Posterior vena cava (tissue), 2 donors: ENCODE measurements around the gene ZNF654. TPM values are rescaled to one million over a fixed set of nuclear protein-coding genes. Genes with fewer than 3 reads are reported as not detected.

Experiments used
- DNase-seq: peaks from one replicate; pipeline ENCODE4 v3.0.0-alpha.2; 2020; ENCODE audit warnings: low spot score
- intact Hi-C, 2 donors: fragments of 100-400 bp; cut with DNase I; formaldehyde crosslinking; loops; one replicate each; pipeline versions ENCODE4 v1.14.1 to v1.14.2; 2022 to 2023
- total RNA-seq, 2 donors: library from RNA; stranded (reverse); fragmentation: NEBNext Ultra II Directional; extraction: Animal tissue kit (Norgen Biotek cat#: 25700); gene quantifications; one replicate each; pipeline ENCODE4 v1.2.1, GENCODE V29; 2021
- donor health status: DM: yes; HTN: yes; CAD: no.
- donor health status: DM: yes; HTN: yes; CAD: no.

The ZNF654 gene
- total RNA-seq, 2 donors from 2014 or later = 20.1 to 20.2 TPM

DNA sequence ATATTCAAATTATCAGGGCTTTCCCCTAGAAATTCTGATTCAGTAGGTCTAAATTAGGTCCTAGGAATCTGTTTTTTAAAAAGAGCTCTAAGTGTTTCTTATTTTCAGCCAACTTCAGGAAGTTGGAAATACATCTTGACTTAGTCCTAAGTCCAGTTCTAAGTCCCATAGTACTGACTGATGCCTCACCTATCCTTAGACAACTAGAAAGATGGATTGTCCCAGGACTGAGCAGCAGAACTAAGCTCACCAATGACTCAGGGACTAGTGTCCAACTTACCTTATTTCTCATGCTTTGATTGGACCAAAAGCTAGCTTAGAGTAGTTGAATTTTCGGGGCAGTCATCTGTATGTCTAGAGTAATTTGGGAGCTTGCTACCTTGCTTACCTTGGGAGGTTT, 64.5 kb downstream of the ZNF654 start:
- DNase-seq = no peak
- intact Hi-C loops = no loop called here

DNA sequence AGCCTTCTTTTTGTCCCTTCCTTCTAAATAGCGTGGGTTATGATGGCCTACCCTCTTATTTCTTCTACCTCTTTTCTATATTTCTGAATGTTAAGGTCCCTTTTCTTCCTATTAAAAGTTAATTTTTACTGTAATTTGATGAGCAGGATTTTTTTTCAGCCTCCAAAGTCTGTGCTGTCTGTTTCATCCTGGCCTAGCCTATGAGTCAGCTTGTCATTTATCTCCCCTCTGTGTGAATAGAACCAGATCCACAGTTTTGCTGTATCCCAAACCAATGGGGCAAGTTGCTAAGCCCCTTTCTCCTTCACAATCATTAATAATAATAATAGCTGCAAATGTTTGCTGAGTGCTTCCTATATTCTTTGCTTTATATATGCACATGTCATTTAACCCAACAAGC, 72.6 kb downstream of the ZNF654 start:
- DNase-seq = no peak
- intact Hi-C loops = no loop called here

DNA sequence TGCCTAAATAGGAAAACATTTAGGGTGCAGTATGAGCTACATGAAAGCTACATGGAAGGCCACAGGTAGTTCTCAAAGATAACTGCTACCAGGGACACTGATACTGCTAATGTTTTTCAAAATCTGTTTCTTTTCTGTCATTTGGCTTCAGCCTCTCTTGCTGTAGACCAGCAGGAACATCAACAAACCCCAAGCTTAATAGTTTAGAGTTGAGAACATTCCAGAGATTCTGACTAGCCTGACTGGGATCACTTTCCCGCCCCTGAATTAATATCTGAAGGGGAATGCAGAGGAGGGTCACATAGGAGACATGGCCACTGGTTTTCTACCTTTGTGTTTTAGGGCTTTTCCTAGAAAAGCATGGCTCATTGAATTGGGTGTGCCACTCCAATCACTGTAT, 73.8 kb downstream of the ZNF654 start:
- intact Hi-C loops = no loop called here
- no peak for DNase-seq

DNA sequence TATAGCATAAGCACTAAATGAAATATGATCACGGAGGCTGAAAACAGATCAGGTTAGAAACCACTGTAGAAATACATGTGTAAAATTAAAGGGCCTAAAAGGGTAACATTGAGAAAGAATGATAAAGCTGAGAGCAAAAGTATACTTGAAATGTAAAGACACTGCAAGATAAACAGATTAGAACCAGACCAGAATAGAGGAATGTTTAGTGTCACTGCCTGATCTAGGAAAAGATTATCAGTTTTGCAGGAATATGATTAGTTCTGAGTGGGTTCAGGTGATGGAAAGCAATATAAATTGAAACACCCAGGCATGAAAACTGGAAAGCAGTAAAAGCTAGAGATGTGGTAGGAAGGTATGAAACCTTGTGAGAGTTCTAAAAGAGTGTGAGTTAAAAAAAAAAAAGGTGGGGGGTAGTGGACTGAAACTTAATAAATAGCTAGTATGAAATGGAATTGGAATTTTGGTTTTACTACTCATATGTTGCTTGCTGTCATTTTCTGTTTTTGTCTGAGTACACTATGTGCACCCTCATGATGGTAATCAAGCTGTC, 74.7 kb downstream of the ZNF654 start:
- DNase-seq = no peak
- intact Hi-C loops = no loop called here

DNA sequence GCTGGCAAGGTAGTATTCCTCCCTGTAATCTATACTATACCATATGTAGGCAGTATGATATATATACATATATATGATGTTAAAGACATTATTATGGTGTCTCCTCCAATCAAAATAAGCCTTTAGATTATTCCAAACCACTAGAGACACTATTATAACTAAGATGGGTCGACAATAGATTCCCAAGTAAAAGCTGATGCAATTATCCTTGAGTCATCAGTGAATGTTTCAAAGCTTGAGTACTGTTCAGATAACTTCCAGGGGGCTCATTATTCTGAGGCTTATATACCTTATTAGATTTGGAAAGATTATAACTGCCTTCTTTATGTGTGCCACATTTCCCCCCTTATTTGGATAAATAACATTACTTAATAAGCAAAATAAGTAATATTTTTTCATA, 78.8 kb downstream of the ZNF654 start:
- no peak for DNase-seq
- intact Hi-C loops = no loop called here

DNA sequence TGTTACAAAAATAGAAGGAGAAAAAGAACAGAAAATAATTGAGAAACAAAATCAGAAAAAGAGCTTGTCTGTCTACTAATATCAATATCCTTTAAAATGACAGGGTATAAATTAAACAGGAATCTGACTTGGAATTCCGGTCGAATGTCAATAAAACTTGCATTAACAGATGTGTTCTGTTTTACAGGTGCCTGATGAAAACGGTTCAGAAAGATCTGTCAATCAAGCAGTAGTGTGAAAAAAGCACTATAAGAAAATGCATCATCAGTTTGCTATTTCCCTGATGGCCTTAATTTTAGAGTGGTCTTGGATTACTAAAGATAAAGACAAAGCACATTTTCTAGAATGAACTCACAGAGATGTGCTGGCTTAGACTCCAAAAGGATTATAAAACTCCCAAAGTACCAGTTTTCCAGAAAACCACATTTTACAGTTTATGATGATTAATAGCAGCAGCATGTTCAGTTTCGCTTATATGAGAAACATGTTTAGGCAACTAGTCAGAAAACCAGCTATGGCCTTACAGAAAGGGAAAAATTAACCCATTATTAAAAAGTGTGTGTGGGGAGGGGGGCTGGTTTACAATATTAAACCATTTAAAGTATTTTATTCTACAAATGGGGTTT, 82.5 kb downstream of the ZNF654 start:
- intact Hi-C loops = no loop called here
- DNase-seq = no peak

DNA sequence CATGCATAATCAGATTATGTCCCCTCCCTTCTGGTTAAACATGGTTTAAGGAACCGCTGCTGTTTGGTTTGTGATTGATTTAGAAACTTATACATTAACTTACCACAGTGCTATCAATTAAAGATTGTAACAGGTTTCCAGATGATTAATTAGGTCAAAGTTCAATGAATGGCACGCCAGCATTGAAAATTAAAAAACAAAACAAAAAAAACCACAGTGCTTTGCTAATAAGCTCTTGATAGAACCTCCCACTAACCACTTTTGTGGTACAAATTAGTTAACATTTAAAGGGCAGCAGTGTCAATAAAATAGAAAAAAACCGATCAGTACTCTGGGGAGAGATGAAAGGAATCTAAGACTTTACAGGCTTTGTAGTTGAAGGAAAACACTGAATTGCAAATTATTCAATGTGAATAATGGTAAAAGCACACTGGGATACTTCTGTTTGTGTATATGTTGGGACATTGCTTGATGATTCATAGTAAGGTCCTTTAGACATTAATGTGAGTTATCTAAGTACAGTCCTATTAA, 83.1 kb downstream of the ZNF654 start:
- DNase-seq = no peak
- intact Hi-C loops = no loop called here

DNA sequence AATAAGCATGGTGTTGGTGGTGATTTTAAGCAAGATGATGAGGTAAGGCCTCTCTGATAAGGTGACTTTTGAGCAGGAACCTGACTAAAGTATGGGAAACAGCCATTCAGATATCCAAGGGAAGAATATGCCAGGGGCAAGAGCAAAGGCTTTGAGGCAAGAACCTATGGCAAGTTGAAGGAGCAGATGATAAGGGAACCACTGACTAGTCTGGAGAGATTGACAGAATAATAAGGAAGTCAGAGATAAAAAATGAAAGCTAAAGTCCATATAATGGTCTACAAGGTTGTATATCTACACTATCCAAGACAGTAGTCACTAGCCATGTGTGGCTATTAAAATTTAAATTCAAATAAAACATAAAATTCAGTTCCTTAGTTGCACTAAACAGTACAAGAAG, 88.2 kb downstream of the ZNF654 start:
- DNase-seq = no peak
- intact Hi-C loops = no loop called here

DNA sequence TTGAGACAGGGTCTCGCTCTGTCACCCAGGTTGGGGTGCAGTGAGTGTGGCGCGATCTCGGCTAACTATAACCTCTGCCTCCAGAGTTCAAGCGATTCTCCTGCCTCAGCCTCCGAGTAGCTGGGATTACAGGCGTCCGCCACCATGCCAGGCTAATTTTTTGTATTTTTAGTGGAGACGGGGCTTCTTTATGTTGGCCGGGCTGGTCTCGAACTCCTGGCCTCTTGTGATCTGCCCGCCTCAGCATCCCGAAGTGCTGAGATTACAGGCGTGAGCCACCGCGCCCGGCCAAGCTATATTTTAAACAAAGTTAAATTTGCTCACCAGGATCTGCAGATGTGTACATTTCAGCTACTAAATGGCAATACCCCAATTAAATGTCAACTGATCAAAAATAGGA, 89.6 kb downstream of the ZNF654 start:
- intact Hi-C loops = no loop called here
- DNase-seq = no peak

DNA sequence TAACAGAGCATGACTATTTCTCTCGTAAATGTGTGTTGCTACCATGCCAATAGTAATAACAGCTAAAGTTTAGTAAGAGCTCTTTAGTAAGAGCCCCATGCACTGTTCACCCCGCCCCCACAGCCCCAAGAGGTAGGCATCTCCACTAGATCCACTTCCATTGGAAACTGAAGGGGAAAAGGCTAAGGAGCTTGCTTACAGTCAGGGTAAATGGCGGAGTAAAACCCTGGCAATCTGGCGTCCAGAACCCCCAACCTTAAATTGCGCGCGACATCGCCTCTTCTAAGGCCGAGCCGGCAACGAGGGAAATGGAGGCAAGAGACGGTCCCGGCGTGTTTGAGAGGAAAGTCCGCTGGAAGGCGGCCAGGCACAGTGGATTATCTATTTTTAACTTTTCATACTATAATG, 90.0 kb downstream of the ZNF654 start:
- intact Hi-C loops = no loop called here

DNA sequence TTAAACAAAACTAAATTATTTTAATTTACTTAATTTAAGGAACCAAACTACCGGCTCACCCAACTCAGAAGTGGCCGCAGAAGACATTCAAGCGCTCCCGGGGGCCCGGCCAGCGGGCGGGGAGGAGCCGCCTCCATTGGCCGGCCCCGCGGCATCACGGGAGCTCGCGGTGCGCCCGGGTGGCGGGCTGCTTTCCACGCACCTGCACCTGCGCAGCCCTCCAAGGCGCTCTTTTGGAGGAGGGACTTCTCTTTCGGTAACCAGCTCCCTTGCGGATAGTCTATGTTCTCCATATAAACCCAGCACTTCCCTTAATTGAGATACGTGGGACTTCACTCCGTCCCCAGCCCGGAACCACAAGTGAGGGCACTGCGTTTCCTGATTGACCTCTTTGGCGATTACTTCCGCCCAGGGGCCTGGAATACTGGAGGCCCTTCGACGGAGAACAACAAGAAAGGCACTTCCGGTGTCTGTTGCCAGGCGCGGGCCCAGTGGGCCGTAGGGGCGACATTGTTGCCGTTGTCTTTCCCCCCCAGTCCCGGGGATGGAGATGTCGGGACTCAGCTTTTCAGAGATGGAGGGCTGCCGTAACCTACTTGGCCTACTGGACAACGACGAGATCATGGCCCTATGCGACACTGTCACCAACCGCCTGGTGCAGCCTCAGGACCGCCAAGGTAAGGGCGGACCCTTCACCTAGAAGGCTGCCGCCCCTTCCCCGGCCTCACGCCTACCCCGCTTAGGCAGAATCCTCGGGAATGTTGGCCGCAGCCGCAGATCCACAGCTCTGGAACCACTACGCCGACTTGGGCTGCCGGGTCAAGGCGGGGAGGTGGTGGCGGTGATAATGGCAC, 90.7 kb downstream of the ZNF654 start, which contains the start of gene C3orf38:
Gene C3orf38, plus strand, starts transcription at position 451 of the 854 bp plus-strand sequence. Its CDS starts 94 bp downstream, at position 545.
- intact Hi-C loops = no loop called here

More for the DNA sequence above, 90.0 kb downstream of the ZNF654 start:
- peak; percentile 74 for DNase-seq

DNA sequence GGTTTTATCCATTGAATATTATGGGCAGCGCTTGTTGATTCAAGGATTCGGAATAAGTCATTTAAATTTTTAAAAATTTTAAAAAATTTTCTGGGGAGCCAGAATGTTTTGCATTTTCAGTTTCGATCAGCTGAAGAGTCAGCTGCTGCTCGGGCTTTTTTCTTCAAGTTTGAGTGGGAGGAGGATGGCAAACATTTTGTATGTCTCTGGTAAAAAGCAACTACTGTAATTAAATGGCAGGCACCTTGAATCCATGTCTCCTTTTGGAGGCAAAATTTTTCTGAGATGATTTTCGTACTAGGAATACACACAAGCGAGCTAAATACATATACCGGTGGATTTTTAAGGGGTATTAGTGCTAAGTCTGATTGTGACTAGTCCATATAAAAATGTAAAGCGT, 91.3 kb downstream of the ZNF654 start:
- intact Hi-C loops = no loop called here
- no peak for DNase-seq

More for the DNA sequence above, 90.7 kb downstream of the ZNF654 start, which contains the start of gene C3orf38:
- peak; percentile 96 for DNase-seq

DNA sequence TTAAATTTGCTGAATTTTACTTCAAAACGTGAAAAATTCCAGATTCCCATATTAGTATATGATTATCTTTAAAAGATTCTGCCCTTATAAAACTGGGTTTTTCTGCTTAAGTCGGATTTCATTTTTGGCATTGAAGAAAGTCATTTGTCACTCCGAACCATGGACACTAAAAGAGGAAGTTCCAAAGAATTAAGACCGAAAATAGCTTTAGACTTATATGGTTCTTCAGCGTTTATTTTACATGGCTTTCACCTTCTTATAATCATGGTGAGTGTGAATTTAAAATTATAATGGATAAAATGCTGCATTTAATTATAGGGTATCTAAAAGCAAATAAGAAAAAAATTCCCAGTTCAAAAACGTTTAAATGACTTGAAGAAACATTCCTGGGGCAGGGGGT, 91.8 kb downstream of the ZNF654 start:
- DNase-seq = no peak
- intact Hi-C loops = no loop called here

DNA sequence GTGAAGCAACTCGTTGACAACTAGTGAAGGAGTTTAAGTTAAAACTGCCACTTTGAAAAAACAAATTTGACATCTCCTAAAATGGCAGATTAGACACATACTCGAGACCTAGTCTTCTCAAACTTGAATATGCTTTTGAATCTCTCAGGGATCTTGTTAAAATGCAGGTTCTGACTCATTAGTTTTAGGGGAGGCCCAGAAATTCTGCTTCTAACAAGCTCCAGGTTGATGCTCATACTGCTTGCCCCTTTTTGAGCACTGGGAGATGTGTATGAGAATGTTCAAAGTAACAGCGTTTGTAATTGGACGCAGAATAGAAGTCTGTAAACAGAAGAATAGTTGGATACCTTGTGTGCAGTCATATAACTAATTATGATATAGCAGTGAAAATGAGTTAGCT, 92.3 kb downstream of the ZNF654 start:
- DNase-seq = no peak
- intact Hi-C loops = no loop called here

DNA sequence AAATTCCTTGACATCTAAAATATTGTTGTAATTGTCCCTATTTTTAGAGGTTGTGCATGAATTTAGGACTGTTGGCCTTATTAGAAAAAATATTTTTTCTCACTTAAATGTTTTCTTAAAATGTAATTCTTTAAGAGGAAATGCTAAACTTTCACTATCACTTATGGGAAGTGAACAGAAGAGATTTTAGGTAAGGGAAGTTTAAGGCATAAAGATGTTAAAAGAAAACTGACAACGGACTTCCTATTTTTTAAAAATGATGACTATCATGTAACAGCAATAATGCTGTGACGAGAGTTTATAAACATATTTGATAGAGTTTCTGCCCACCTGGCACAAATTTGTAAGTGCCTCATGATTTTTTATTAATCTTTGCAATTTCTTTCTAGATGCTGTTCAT, 93.8 kb downstream of the ZNF654 start:
- intact Hi-C loops = no loop called here
- DNase-seq = no peak

DNA sequence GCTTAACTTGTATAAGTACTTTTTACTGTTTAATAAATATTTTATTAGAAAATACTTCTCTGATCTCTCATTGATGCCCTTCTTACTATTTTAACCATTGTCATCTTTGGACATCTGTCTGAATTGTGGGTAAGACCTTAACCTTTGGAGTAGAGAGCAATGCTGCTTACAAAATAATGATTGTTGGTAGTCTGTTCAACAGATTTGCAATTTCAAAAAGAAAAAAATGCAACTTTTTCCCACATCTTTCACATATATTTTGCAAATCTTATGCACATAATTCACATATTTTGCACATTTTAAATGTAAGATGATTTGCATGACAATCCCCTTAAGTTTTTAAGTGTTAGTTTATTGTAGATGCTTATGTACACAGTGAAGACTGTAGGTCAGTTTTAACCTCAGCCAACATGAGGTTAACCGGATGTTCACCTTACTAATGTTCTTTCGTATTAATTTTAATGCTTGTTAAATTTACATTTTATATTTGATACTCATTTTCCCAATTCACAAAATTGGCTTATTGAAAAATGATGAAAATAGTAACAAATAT, 107.4 kb downstream of the ZNF654 start:
- intact Hi-C loops = no loop called here
- DNase-seq = no peak

DNA sequence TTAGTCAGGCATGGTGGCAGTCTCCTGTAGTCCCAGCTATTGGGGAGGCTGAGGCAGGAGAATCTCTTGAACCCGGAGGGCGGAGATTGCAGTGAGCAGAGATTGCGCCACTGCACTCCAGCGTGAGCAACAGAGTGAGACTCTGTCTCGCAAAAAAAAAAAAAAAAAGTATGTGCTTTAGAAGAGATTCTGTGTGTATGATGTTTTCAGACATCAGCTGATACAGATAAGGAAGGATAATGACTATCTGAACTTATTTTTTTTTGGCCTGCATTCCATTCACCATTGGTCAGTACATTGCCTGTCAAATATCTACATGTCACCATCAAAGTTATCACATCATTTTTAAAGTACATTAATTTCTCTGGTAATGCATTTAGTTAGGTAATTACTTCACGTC, 108.1 kb downstream of the ZNF654 start:
- intact Hi-C loops = no loop called here
- DNase-seq = no peak

DNA sequence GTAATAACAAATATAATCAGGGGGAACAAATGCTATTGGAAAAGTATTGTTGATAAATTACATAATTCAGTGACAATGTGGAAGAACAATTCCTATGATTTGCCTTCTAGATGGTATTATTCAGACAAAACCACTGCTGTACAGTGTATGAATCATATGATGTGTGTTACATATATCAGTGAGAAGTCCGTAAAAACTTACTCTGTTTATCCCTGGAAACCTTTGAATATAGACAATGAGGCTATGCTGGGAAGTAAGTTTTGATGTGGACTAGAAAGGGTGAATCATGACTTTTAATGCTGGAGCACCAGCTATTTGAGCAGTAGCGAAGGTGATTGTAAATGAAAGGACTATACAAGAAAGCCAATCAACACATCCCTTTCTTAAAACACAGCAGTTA, 108.6 kb downstream of the ZNF654 start:
- intact Hi-C loops = no loop called here
- DNase-seq = no peak

DNA sequence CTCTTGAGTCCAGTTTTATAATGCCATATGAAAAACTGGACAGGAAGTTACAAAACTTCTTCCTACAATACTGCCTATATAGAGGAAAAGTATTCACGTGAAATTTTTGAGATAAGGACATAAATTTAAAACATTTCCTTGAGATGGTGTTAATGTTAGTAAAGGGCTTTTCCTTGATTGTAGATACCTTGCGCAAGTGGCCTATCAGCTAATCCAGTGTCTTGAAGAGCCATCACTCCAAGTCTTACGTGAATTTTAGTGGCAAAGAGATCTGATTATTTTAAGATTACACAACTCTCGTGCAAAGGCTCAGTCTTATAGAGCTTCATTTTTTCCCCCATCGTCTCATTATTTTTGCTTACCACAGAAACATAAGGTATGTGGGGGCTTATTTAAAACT, 109.1 kb downstream of the ZNF654 start:
- intact Hi-C loops = no loop called here
- DNase-seq = no peak

DNA sequence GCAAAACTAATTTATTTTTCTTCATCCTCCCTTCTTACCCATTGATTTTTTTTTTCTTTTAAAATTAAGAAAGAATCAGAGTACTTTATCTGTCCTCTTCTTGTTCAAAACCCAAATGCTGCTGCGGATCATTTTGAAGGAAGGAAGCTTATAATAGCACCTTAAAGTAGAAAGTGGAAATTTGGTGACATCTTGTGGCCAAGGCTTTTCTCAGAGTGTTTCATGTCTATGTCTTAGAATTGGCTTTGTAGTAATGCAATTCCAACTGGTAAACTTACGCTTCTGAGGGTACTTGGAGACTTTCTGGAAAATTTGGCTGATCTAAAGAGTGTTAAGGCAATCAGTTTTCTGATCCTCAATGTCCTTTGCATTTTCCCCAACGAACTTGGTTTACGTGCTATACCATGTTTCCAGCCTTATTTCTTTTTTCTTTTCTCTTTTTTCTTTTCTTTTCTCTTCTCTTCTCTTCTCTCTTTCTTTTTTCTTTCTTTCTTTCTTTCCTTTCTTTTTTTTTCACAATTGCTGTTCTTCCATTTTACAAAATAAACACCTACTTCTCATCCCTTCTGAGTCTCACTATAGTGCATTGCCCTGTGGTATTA, 121.4 kb downstream of the ZNF654 start:
- intact Hi-C loops = no loop called here
- no peak for DNase-seq
